Immature natural killer cell (primary cell): Measurements from ENCODE around the gene FLAD1. TPM values are rescaled to one million over a fixed set of nuclear protein-coding genes. Genes with fewer than 3 reads are reported as not detected.

Source experiments
- DNase-seq, 3 donors: peaks; one replicate each; pipeline ENCODE4 v3.0.0; 2022; ENCODE audit warnings: mixed read lengths in 1 of 3
- H3K27ac Mint-ChIP-seq, 6 donors: one replicate each; pipeline ENCODE4 v1.8.0; 2020; ENCODE audit warnings: mixed read lengths in 6 of 6, mild to moderate bottlenecking in 5 of 6, inconsistent platforms in 4 of 6, moderate library complexity in 3 of 6
- H3K27me3 Mint-ChIP-seq, 3 donors: one replicate each; pipeline ENCODE4 v1.8.0; 2020 to 2021; ENCODE audit warnings: low read depth in 3 of 3, mild to moderate bottlenecking in 3 of 3, mixed read lengths in 3 of 3, moderate library complexity in 3 of 3, inconsistent platforms in 1 of 3
- H3K36me3 Mint-ChIP-seq, 3 donors: one replicate each; pipeline ENCODE4 v1.8.0; 2020; ENCODE audit warnings: mixed read lengths in 3 of 3, inconsistent platforms in 2 of 3, mild to moderate bottlenecking in 2 of 3
- H3K4me1 Mint-ChIP-seq, 2 donors: one replicate each; pipeline ENCODE4 v1.8.0; 2020; ENCODE audit warnings: inconsistent platforms in 2 of 2, mild to moderate bottlenecking in 2 of 2, mixed read lengths in 2 of 2, moderate library complexity in 1 of 2
- H3K4me3 Mint-ChIP-seq, 5 donors: one replicate each; pipeline ENCODE4 v1.8.0; 2020; ENCODE audit warnings: mild to moderate bottlenecking in 5 of 5, mixed read lengths in 5 of 5, inconsistent platforms in 3 of 5, moderate library complexity in 3 of 5
- H3K9me3 Mint-ChIP-seq, 6 donors: one replicate each; pipeline ENCODE4 v1.8.0; 2020; ENCODE audit warnings: mild to moderate bottlenecking in 6 of 6, mixed read lengths in 6 of 6, inconsistent platforms in 4 of 6, moderate library complexity in 3 of 6
- polyA plus RNA-seq, 3 donors: library from polyadenylated mRNA; unstranded; fragments of 300-500 nt; fragmentation: Illumina TruSeq; gene quantifications; one replicate each; pipeline ENCODE4 v1.2.3, GENCODE V29; 2021

The FLAD1 gene
- polyA plus RNA-seq, 3 donors from 2014 or later: 40.9 to 99.7 (median 41.7) TPM

GRCh38 chr1:155002464-155003226 lies 19.5 kb downstream of the FLAD1 start, which contains the start of gene ZBTB7B:
Gene ZBTB7B, plus strand, starts transcription at chr1:155002802. Its CDS starts 11,859 bp downstream, at chr1:155014661.
- Mint-ChIP-seq H3K9me3 (no peaks in the 10 kb centered on the region), H3K27me3 (peaks cover 2 to 8% (median 2%) of the 10 kb centered on the region in 3 donors), H3K36me3 (no peaks in the 10 kb centered on the region), H3K27ac (peak within 1 kb of the TSS; percentile 85 to 98 (median 90)), H3K4me3 (peak within 1 kb of the TSS; percentile 95 to 98 (median 97)), H3K4me1 (peaks cover 53% of the 10 kb centered on the region in 2 donors)
- peak in 1 of 3 donors; percentile 28 for DNase-seq

DNA sequence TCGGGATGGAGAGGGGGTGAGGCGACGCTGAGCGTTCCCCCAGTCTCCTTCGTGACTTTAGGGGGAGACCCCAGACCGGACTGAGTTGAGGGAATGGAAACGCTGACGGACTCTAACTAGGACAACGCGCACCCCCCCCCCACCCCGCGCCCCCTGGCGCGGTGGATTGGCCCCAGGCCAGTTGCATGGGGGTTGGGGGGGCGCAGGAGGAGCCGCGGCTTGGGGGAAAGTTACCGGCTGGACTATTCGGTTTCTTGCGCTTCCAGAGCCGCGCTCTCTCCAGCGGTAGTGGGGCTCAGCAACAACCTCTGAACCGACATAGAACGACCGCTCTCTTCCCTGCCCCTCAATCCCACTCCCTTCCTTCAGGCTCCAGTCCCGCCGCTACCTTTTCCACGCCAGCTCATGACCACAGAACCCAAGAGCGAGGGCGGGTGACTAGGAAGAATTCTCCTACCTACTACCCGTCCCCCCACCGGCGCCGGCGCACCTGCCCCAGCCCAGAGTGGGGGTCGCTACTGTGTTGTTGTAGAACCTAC lies 20.2 kb downstream of the FLAD1 start:
- Mint-ChIP-seq H3K4me1 (peaks cover 51 to 53% of the 10 kb centered on the region in 2 donors), H3K27ac (peak overlapping the region; percentile 85 to 93 (median 90)), H3K36me3 (no peaks in the 10 kb centered on the region), H3K9me3 (no peaks in the 10 kb centered on the region), H3K27me3 (peaks cover 2 to 8% (median 2%) of the 10 kb centered on the region in 3 donors), H3K4me3 (peak overlapping the region; percentile 95 to 98 (median 97))
- no peak for DNase-seq

GRCh38 chr1:155003766-155004351 lies 20.7 kb downstream of the FLAD1 start:
- Mint-ChIP-seq H3K9me3 (peaks cover 0 to 1% (median 0%) of the 10 kb centered on the region in 6 donors), H3K27ac (peak overlapping the region; percentile 87 to 93 (median 90)), H3K4me3 (peak overlapping the region; percentile 95 to 98 (median 97)), H3K4me1 (peaks cover 50 to 53% of the 10 kb centered on the region in 2 donors), H3K36me3 (no peaks in the 10 kb centered on the region), H3K27me3 (peaks cover 2 to 8% (median 2%) of the 10 kb centered on the region in 3 donors)
- DNase-seq: no peak

- Mint-ChIP-seq H3K4me3 (peak overlapping the region; percentile 79 to 98 (median 95)), H3K9me3 (peaks cover 0 to 1% (median 0%) of the 10 kb centered on the region in 6 donors), H3K27ac (peak overlapping the region; percentile 87 to 92 (median 88)), H3K4me1 (peaks cover 51 to 54% of the 10 kb centered on the region in 2 donors), H3K27me3 (peaks cover 2 to 8% (median 2%) of the 10 kb centered on the region in 3 donors), H3K36me3 (no peaks in the 10 kb centered on the region)
- DNase-seq: no peak
Measured at GRCh38 chr1:155004352-155005075, 21.4 kb downstream of the FLAD1 start.

- DNase-seq: no peak
- Mint-ChIP-seq H3K4me1 (peaks cover 52 to 54% of the 10 kb centered on the region in 2 donors), H3K27ac (peak overlapping the region; percentile 61 to 91 (median 82)), H3K4me3 (peak overlapping the region; percentile 27 to 62 (median 58)), H3K27me3 (peaks cover 0 to 5% (median 2%) of the 10 kb centered on the region in 3 donors), H3K9me3 (peaks cover 0 to 1% (median 0%) of the 10 kb centered on the region in 6 donors), H3K36me3 (no peaks in the 10 kb centered on the region)
Measured at GRCh38 chr1:155005076-155006011, 22.2 kb downstream of the FLAD1 start.

DNA sequence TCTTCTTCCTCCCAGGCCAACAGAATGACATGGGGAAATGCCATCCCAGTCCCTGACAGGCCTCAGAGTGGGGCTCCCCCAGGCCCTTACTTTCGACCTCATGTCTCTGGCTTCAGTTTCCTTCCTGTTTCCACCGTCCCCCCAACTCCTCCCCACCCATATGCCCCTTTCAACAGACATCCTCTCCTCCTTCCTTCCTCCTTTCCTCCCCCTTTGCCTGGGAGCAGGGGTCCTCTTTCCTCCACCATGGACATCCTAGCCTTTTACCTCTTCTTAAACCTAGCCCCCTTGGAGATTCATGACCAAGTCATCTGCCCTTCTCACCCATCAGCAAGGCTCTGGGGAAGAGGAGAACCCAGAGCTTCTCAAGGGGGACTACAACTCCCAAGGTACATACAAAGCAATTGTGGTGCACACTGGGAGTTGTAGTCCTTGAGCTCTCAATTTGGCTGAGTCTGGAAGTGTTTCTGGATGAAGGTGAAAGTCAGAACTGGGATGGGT lies 23.5 kb downstream of the FLAD1 start:
- H3K4me1 Mint-ChIP-seq: peaks cover 58 to 60% of the 10 kb centered on the region in 2 donors
- no peak for DNase-seq
- H3K9me3 Mint-ChIP-seq: peaks cover 0 to 1% (median 0%) of the 10 kb centered on the region in 6 donors
- H3K27ac Mint-ChIP-seq: peak overlapping the region; percentile 61 to 91 (median 80)
- H3K4me3 Mint-ChIP-seq: peak overlapping the region in 4 of 5 donors; percentile 7 to 63 (median 27)
- H3K27me3 Mint-ChIP-seq: peaks cover 0 to 3% (median 2%) of the 10 kb centered on the region in 3 donors
- H3K36me3 Mint-ChIP-seq: no peaks in the 10 kb centered on the region

DNA sequence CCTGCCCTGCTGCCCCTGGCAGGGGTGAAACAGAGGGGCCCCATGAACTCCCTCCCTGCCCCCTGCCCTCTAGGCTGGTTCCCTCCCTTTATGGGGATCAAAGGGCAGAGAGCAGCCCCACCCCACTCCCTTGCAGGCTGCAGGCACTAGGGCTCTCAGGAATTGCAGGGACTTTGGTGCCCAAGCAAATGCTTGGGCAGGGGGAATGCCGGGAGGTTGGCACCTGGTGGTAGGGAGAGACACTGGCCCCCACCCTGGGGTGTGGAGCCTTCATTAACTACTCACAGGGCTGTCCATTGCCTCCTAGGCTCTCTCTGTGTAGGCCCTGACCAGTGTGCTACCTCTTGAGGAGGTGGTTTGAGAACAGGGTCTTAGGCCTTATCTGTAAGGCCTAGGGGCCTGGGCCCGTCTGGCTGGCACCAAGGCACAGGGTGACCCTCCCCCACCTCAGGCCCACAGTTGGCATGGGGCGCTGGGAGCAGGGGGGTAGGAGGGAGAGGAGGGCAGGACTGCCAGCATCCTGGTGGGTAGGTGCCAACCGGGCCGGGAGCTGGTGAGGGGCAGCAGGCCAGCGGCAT lies 24.2 kb downstream of the FLAD1 start:
- no peaks in the 10 kb centered on the region for H3K36me3 Mint-ChIP-seq
- peaks cover 0 to 2% (median 1%) of the 10 kb centered on the region in 3 donors for H3K27me3 Mint-ChIP-seq
- no peak for DNase-seq
- H3K4me1 Mint-ChIP-seq: peaks cover 62 to 65% of the 10 kb centered on the region in 2 donors
- no peak overlapping the region for H3K4me3 Mint-ChIP-seq
- no peak overlapping the region for H3K27ac Mint-ChIP-seq
- H3K9me3 Mint-ChIP-seq: peaks cover 0 to 1% (median 0%) of the 10 kb centered on the region in 6 donors

DNA sequence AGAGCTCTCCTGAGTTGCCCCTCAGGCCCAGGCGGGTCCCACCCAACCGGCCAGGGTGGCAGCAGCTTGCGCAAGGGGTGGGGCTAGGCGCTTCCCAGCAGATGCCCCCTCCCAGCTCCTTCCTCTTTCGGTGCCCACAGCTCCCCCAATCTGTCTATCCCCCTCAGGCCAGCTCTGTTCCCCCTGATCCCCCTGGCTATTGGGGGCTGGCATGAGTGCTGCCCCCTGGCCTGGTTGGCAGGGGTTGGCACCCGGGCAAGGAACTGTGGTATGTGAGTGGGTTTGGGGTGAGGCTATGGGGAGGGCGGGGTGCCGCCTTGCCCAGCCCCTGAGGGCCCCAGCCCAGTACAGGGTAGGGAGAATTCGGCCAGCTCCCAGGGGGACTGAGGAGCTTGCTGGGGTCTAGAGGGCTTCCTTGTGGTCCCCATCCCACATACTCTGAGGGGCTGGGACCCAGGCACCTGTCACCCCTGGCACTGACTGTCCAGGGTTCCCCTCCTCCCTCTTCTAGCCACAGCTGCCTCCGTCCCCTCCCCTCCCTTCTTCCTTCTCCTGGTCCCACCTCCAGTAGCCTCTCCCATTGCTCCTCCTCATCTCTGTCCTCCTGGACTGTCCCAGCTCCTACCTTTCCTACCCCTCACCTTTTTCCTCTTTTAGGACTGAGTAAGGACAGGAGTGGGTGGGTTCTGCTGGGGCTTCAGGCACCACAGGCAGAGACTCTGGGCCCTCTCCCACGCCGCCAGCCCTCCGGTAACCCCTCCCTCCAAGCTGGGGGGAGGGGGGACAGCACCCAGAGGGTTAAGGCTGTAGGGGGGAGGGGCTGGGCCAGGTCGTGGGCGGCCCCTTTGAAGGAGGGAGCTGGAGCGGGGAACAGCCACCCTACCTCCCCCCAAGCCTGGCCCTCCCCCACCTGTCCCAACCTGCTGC lies 25.1 kb downstream of the FLAD1 start:
- H3K36me3 Mint-ChIP-seq: no peaks in the 10 kb centered on the region
- H3K4me3 Mint-ChIP-seq: no peak overlapping the region
- peak overlapping the region in 1 of 6 donors; percentile 38 for H3K27ac Mint-ChIP-seq
- H3K4me1 Mint-ChIP-seq: peaks cover 70 to 74% of the 10 kb centered on the region in 2 donors
- no peak for DNase-seq
- H3K9me3 Mint-ChIP-seq: peaks cover 0 to 1% (median 0%) of the 10 kb centered on the region in 6 donors
- peaks cover 0 to 2% (median 1%) of the 10 kb centered on the region in 3 donors for H3K27me3 Mint-ChIP-seq

DNA sequence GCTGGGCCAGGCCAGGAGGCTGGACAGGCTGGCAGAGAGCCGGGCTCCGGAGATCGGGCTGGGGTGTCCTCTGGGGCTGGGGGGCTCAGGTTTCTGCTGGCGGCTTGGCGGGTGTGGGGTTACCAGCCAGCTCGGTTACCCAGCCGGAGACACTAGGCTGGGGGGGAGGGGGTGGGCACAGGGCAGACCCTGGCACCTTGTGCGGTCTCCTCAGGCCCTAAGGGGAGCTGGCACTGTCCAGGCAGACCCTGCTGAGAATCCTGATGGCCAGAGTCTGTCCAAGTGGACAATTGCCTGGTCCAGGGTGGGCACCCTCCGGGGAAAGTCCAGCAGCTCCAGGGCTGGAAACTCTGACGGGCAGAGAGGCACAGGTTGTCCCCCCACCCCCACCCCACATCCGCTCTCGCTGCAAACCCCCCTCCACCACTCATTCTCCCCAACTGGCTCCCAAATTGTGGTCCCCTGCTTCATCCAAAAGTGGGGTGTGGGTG lies 26.1 kb downstream of the FLAD1 start:
- peaks cover 72 to 74% of the 10 kb centered on the region in 2 donors for H3K4me1 Mint-ChIP-seq
- peaks cover 0 to 1% (median 1%) of the 10 kb centered on the region in 3 donors for H3K27me3 Mint-ChIP-seq
- no peak for DNase-seq
- peak overlapping the region in 3 of 6 donors; percentile 16 to 93 (median 60) for H3K27ac Mint-ChIP-seq
- H3K4me3 Mint-ChIP-seq: peak overlapping the region in 2 of 5 donors; percentile 35 to 51
- peaks cover 0 to 1% (median 0%) of the 10 kb centered on the region in 6 donors for H3K9me3 Mint-ChIP-seq
- no peaks in the 10 kb centered on the region for H3K36me3 Mint-ChIP-seq

DNA sequence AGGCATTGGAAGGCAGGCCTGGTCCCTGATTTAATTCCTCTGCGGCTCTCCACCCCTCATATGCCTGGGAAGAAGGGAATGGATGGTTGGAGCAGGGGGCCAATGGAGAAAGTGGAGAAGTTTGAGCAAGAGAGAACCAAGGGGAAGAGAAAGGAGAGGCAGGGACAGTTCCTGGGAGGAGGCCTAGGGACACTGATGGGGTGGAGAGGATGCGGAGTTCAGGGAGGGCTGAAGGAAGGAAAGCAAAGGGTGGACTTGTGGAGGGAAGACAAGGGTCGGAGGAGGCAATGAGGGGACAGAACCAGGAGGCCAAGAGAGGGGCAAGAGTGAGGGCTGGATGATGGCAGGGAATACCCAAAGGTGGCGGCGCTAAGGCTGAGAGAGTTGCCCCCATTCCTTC lies 26.6 kb downstream of the FLAD1 start:
- DNase-seq: no peak
- no peaks in the 10 kb centered on the region for H3K36me3 Mint-ChIP-seq
- peaks cover 0 to 1% (median 0%) of the 10 kb centered on the region in 6 donors for H3K9me3 Mint-ChIP-seq
- H3K4me3 Mint-ChIP-seq: peak overlapping the region; percentile 43 to 52 (median 50)
- peaks cover 68 to 70% of the 10 kb centered on the region in 2 donors for H3K4me1 Mint-ChIP-seq
- peak overlapping the region in 5 of 6 donors; percentile 13 to 93 (median 60) for H3K27ac Mint-ChIP-seq
- H3K27me3 Mint-ChIP-seq: peaks cover 0 to 1% (median 0%) of the 10 kb centered on the region in 3 donors
